ENCODE measurements around the gene MYO15B. TPM values are rescaled to one million over a fixed set of nuclear protein-coding genes. Genes with fewer than 3 reads are reported as not detected.

The MYO15B gene
- total and polyA plus RNA-seq, 4 donors = 84.5 to 197 (median 167) TPM

- Histone ChIP-seq H3K9me3 (ENCODE audit: control insufficient read depth in 4 of 4, insufficient read depth in 3 of 4, low read length in 3 of 4) (peaks cover 0 to 3% (median 0%) of the 10 kb centered on the region in 4 donors), H3K9ac (ENCODE audit: insufficient read depth in 1 of 2, low read length in 2 of 2) (no peak overlapping the region), H3K36me3 (ENCODE audit: control insufficient read depth in 4 of 4, insufficient read depth in 4 of 4, low read length in 4 of 4) (peaks cover 7 to 25% (median 12%) of the 10 kb centered on the region in 4 donors), H3K27me3 (ENCODE audit: control insufficient read depth in 3 of 3, insufficient read depth in 3 of 3, low read length in 2 of 3) (no peaks in the 10 kb centered on the region), H3K4me1 (ENCODE audit: control insufficient read depth in 5 of 5, insufficient read depth in 5 of 5, low read length in 5 of 5) (no peaks in the 10 kb centered on the region), H3K27ac (ENCODE audit: low read depth in 1 of 2, low read length in 1 of 2) (no peak overlapping the region), H3K4me3 (no peak overlapping the region)
- DNase-seq = no peak
- TF ChIP-seq, protein P1, sequence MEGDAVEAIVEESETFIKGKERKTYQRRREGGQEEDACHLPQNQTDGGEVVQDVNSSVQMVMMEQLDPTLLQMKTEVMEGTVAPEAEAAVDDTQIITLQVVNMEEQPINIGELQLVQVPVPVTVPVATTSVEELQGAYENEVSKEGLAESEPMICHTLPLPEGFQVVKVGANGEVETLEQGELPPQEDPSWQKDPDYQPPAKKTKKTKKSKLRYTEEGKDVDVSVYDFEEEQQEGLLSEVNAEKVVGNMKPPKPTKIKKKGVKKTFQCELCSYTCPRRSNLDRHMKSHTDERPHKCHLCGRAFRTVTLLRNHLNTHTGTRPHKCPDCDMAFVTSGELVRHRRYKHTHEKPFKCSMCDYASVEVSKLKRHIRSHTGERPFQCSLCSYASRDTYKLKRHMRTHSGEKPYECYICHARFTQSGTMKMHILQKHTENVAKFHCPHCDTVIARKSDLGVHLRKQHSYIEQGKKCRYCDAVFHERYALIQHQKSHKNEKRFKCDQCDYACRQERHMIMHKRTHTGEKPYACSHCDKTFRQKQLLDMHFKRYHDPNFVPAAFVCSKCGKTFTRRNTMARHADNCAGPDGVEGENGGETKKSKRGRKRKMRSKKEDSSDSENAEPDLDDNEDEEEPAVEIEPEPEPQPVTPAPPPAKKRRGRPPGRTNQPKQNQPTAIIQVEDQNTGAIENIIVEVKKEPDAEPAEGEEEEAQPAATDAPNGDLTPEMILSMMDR (IDR thresholded peaks at IDR 0.05; ENCODE audit: control extremely low read depth, extremely low read depth) = no peak
- ATAC-seq (ENCODE audit: insufficient read depth, low FRiP score) = no peak
- WGBS, 2 donors = 87 to 93% methylated on average over 5 of the region's 5 CpGs
Observed at GRCh38 chr17:75658237-75658636, 70.6 kb downstream of the MYO15B start.

DNA sequence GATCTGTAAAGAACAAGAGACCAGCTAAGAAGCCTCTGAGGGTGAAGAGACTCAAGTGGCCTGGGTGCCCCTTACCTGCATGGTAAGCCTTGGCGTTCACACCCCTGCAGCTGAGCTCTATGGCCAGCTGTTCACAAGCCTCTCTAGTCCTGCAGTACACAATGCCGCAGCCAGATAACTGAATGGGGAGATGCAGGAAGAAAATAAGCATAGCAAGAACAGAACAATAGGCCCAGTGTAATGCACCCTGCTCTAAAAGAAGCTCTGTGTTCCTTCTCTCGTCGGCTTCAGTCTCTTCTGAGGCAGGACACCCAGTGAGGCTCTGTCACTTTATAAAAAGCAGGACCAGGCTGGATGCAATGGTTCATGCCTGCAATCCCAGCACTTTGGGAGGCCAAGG is 73.9 kb downstream of the MYO15B start:
- no peaks in the 10 kb centered on the region for H3K27me3 ChIP-seq (ENCODE audit: control insufficient read depth in 3 of 3, insufficient read depth in 3 of 3, low read length in 2 of 3)
- peaks cover 0 to 9% (median 4%) of the 10 kb centered on the region in 5 donors for H3K4me1 ChIP-seq (ENCODE audit: control insufficient read depth in 5 of 5, insufficient read depth in 5 of 5, low read length in 5 of 5)
- DNase-seq (no peak), ATAC-seq (ENCODE audit: insufficient read depth, low FRiP score) (no peak)
- H3K27ac ChIP-seq (ENCODE audit: low read depth in 1 of 2, low read length in 1 of 2) = no peak overlapping the region
- TF ChIP-seq, protein P1 (IDR thresholded peaks at IDR 0.05; ENCODE audit: control extremely low read depth, extremely low read depth) = no peak
- 93 to 94% methylated on average over 4 of the region's 4 CpGs for WGBS, 2 donors
- H3K4me3 ChIP-seq = no peak overlapping the region
- H3K9ac ChIP-seq (ENCODE audit: insufficient read depth in 1 of 2, low read length in 2 of 2) = no peak overlapping the region
- H3K36me3 ChIP-seq (ENCODE audit: control insufficient read depth in 4 of 4, insufficient read depth in 4 of 4, low read length in 4 of 4) = peaks cover 7 to 23% (median 15%) of the 10 kb centered on the region in 4 donors
- H3K9me3 ChIP-seq (ENCODE audit: control insufficient read depth in 4 of 4, insufficient read depth in 3 of 4, low read length in 3 of 4) = peaks cover 0 to 3% (median 0%) of the 10 kb centered on the region in 4 donors

DNA sequence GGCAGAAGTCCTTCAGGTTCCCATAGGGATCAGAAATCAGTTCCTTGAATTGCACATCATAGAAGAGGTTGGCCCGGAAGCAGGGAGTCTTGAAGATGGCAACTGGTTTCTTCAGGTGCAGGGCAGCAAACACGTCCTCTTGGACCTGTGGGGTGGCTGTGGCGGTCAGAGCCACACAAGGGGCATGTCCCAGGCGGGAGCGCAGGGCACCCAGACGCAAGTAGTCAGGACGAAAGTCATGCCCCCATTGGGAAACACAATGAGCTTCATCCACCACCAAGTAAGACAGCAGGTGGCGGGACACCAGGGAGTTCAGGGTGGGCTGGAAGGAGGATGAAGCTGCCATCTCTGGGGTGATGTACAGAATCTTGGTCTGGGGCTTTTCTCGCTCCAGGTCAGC is 74.9 kb downstream of the MYO15B start:
- Histone ChIP-seq H3K27ac (ENCODE audit: low read depth in 1 of 2, low read length in 1 of 2) (no peak overlapping the region), H3K36me3 (ENCODE audit: control insufficient read depth in 4 of 4, insufficient read depth in 4 of 4, low read length in 4 of 4) (peaks cover 7 to 20% (median 14%) of the 10 kb centered on the region in 4 donors), H3K9me3 (ENCODE audit: control insufficient read depth in 4 of 4, insufficient read depth in 3 of 4, low read length in 3 of 4) (peaks cover 0 to 3% (median 0%) of the 10 kb centered on the region in 4 donors), H3K4me3 (no peak overlapping the region), H3K9ac (ENCODE audit: insufficient read depth in 1 of 2, low read length in 2 of 2) (no peak overlapping the region), H3K27me3 (ENCODE audit: control insufficient read depth in 3 of 3, insufficient read depth in 3 of 3, low read length in 2 of 3) (no peaks in the 10 kb centered on the region), H3K4me1 (ENCODE audit: control insufficient read depth in 5 of 5, insufficient read depth in 5 of 5, low read length in 5 of 5) (peaks cover 0 to 9% (median 4%) of the 10 kb centered on the region in 5 donors)
- ATAC-seq (ENCODE audit: insufficient read depth, low FRiP score) (no peak), DNase-seq (no peak)
- 97 to 98% methylated on average over 9 of the region's 9 CpGs for WGBS, 2 donors
- TF ChIP-seq, protein P1 (IDR thresholded peaks at IDR 0.05; ENCODE audit: control extremely low read depth, extremely low read depth) = no peak

DNA sequence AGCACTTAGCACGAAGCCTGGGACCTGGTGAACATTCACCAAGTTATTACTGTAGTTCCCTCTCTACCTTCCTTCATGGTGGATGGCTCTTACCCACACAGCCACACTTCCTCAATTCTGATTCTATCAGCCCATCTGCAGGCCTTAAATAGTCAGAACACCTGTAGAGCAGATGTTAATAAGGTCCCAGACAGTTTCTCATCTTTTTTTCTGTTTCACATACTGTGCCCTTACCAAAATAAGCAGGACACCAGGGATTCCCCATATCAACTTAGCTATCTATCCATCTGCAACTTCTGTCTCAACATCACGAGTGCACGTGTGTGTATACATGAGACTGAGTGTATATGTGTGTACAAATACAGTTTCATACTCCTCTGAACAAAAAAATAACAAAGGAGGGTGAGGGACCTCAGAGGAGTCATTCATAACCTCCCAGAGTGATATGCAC is 76.5 kb downstream of the MYO15B start:
- DNase-seq (no peak), ATAC-seq (ENCODE audit: insufficient read depth, low FRiP score) (no peak)
- Histone ChIP-seq H3K27ac (ENCODE audit: low read depth in 1 of 2, low read length in 1 of 2) (no peak overlapping the region), H3K4me3 (no peak overlapping the region), H3K4me1 (ENCODE audit: control insufficient read depth in 5 of 5, insufficient read depth in 5 of 5, low read length in 5 of 5) (peaks cover 3 to 19% (median 7%) of the 10 kb centered on the region in 5 donors), H3K9me3 (ENCODE audit: control insufficient read depth in 4 of 4, insufficient read depth in 3 of 4, low read length in 3 of 4) (peaks cover 0 to 3% (median 0%) of the 10 kb centered on the region in 4 donors), H3K27me3 (ENCODE audit: control insufficient read depth in 3 of 3, insufficient read depth in 3 of 3, low read length in 2 of 3) (no peaks in the 10 kb centered on the region), H3K9ac (ENCODE audit: insufficient read depth in 1 of 2, low read length in 2 of 2) (no peak overlapping the region), H3K36me3 (ENCODE audit: control insufficient read depth in 4 of 4, insufficient read depth in 4 of 4, low read length in 4 of 4) (peaks cover 10 to 22% (median 17%) of the 10 kb centered on the region in 4 donors)
- WGBS, 2 donors = 67 to 88% methylated on average over 3 of the region's 3 CpGs
- TF ChIP-seq, protein P1 (IDR thresholded peaks at IDR 0.05; ENCODE audit: control extremely low read depth, extremely low read depth) = no peak

Measured in lung (tissue), 12 donors.